Measurements from ENCODE around the gene TBCD. TPM values are rescaled to one million over a fixed set of nuclear protein-coding genes. Genes with fewer than 3 reads are reported as not detected.

Gene TBCD
- polyA plus RNA-seq, 1 donor from 2014 or later: 67.2 TPM

DNA sequence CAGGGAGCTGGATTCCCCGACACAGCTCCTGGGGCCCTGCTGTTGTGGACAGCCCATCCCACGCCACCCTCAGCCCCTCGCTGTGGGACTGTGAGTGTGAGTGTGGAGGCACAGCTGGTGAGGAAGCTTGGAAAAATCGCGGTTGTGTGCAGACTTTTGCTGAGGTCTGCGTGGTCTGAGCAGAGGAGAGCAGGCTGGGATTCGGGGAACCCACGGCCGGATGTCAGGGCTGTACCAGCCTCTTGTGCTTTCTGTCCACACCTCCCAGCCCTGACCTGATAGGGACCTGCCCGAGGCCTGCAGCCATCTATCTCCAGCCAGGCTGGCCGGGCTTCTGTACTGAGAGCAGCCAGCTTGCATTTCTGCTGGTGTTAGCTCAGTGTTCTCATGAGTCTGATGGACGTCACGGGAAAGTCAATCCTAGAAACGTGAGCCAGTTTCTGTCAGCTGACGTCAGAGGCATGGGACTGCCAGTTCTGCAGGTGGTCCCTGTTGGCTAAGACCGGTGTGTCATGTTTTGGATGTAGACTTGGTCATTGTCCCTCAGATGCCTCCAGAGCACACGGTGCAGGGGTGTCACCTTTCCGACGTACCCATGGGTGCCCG is 160.7 kb downstream of the TBCD start:
- no peaks in the 10 kb centered on the region for H3K9me3 ChIP-seq (ENCODE audit: low read length)
- H3F3A ChIP-seq (ENCODE audit: insufficient read depth, low read length, poor library complexity, severe bottlenecking): no peaks in the 10 kb centered on the region
- H2AFZ ChIP-seq (ENCODE audit: low read depth, low read length): no peak overlapping the region
- H3K36me3 ChIP-seq (ENCODE audit: insufficient read depth, low read length): no peaks in the 10 kb centered on the region
- no peak overlapping the region for H3K9ac ChIP-seq (ENCODE audit: low read length)
- no peak overlapping the region for H3K4me3 ChIP-seq (ENCODE audit: low read length)
- TF ChIP-seq, protein P1, sequence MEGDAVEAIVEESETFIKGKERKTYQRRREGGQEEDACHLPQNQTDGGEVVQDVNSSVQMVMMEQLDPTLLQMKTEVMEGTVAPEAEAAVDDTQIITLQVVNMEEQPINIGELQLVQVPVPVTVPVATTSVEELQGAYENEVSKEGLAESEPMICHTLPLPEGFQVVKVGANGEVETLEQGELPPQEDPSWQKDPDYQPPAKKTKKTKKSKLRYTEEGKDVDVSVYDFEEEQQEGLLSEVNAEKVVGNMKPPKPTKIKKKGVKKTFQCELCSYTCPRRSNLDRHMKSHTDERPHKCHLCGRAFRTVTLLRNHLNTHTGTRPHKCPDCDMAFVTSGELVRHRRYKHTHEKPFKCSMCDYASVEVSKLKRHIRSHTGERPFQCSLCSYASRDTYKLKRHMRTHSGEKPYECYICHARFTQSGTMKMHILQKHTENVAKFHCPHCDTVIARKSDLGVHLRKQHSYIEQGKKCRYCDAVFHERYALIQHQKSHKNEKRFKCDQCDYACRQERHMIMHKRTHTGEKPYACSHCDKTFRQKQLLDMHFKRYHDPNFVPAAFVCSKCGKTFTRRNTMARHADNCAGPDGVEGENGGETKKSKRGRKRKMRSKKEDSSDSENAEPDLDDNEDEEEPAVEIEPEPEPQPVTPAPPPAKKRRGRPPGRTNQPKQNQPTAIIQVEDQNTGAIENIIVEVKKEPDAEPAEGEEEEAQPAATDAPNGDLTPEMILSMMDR (IDR thresholded peaks at IDR 0.05; ENCODE audit: poor library complexity, severe bottlenecking): no peak
- no peak for TF ChIP-seq POLR2AphosphoS5 (IDR thresholded peaks at IDR 0.05)
- TF ChIP-seq EZH2 (IDR thresholded peaks at IDR 0.05; ENCODE audit: borderline replicate concordance, insufficient read depth, low read length, poor library complexity, severe bottlenecking): no peak
- no peak for TF ChIP-seq RAD21 (conservative IDR thresholded peaks at IDR 0.05)
- no peak for TF ChIP-seq EP300 (conservative IDR thresholded peaks at IDR 0.05; ENCODE audit: poor library complexity, severe bottlenecking)
- no peak for TF ChIP-seq MXI1 (conservative IDR thresholded peaks at IDR 0.05; ENCODE audit: poor library complexity, severe bottlenecking)
- TF ChIP-seq, protein P2, sequence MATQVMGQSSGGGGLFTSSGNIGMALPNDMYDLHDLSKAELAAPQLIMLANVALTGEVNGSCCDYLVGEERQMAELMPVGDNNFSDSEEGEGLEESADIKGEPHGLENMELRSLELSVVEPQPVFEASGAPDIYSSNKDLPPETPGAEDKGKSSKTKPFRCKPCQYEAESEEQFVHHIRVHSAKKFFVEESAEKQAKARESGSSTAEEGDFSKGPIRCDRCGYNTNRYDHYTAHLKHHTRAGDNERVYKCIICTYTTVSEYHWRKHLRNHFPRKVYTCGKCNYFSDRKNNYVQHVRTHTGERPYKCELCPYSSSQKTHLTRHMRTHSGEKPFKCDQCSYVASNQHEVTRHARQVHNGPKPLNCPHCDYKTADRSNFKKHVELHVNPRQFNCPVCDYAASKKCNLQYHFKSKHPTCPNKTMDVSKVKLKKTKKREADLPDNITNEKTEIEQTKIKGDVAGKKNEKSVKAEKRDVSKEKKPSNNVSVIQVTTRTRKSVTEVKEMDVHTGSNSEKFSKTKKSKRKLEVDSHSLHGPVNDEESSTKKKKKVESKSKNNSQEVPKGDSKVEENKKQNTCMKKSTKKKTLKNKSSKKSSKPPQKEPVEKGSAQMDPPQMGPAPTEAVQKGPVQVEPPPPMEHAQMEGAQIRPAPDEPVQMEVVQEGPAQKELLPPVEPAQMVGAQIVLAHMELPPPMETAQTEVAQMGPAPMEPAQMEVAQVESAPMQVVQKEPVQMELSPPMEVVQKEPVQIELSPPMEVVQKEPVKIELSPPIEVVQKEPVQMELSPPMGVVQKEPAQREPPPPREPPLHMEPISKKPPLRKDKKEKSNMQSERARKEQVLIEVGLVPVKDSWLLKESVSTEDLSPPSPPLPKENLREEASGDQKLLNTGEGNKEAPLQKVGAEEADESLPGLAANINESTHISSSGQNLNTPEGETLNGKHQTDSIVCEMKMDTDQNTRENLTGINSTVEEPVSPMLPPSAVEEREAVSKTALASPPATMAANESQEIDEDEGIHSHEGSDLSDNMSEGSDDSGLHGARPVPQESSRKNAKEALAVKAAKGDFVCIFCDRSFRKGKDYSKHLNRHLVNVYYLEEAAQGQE (IDR thresholded peaks at IDR 0.05; ENCODE audit: borderline replicate concordance): no peak
- no peak for TF ChIP-seq SMC3 (conservative IDR thresholded peaks at IDR 0.05; ENCODE audit: poor library complexity)
- no peak for TF ChIP-seq TAF1 (IDR thresholded peaks at IDR 0.05; ENCODE audit: low read depth)
- no peak overlapping the region for H3K4me2 ChIP-seq (ENCODE audit: low read length)
- H3K27me3 ChIP-seq (ENCODE audit: insufficient read depth, low read depth, low read length): no peaks in the 10 kb centered on the region
- H3K79me2 ChIP-seq (replicated peaks; ENCODE audit: insufficient read depth, low read length): no peaks in the 10 kb centered on the region
- no peaks in the 10 kb centered on the region for H3K9me2 ChIP-seq (ENCODE audit: insufficient read depth, low read length)
- H4K20me1 ChIP-seq (ENCODE audit: insufficient read depth): no peaks in the 10 kb centered on the region
- H3K27ac ChIP-seq (ENCODE audit: low read length): no peak overlapping the region

DNA sequence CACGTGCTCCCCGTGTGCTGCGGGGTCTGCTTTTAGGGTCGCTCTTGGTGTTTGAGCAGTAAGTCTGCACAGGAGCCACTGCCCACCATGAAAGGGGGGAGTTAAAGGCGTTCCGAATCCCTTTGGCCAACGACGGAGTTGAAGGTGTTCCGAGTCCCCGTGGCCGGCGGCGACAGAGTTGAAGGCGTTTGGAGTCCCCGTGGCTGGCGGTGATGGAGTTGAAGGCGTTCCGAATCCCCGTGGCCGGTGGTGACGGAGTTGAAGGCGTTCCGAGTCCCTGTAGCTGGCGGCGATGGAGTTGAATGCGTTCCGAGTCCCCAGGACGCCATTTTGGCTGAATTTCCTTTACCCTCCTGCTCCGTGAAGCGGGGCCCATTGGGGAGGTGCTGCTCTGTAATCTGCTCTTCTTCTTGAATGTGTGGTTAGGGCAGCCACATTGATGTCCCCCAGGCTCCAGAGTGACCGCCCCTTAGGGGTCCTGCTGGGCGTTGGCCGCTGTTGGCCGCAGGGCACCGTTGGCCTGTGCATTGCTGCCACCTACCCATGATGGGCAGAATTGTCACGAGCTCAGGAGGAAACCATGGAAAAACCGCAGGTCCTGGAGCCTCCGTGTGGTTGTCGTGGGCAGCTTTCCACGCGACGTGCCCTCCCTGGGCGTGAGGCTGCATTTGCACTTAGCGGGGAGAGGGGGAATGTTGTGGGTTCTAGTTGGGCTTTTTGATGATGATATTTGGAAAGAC is 161.6 kb downstream of the TBCD start:
- no peak for TF ChIP-seq SMC3 (conservative IDR thresholded peaks at IDR 0.05; ENCODE audit: poor library complexity)
- no peak for TF ChIP-seq EP300 (conservative IDR thresholded peaks at IDR 0.05; ENCODE audit: poor library complexity, severe bottlenecking)
- no peak for TF ChIP-seq POLR2AphosphoS5 (IDR thresholded peaks at IDR 0.05)
- TF ChIP-seq, protein P2 (IDR thresholded peaks at IDR 0.05; ENCODE audit: borderline replicate concordance): no peak
- no peak for TF ChIP-seq TAF1 (IDR thresholded peaks at IDR 0.05; ENCODE audit: low read depth)
- TF ChIP-seq EZH2 (IDR thresholded peaks at IDR 0.05; ENCODE audit: borderline replicate concordance, insufficient read depth, low read length, poor library complexity, severe bottlenecking): no peak
- TF ChIP-seq RAD21 (conservative IDR thresholded peaks at IDR 0.05): no peak
- TF ChIP-seq, protein P1 (IDR thresholded peaks at IDR 0.05; ENCODE audit: poor library complexity, severe bottlenecking): no peak
- TF ChIP-seq MXI1 (conservative IDR thresholded peaks at IDR 0.05; ENCODE audit: poor library complexity, severe bottlenecking): no peak
- Histone ChIP-seq H3K9me2 (ENCODE audit: insufficient read depth, low read length) (no peaks in the 10 kb centered on the region), H3K4me2 (ENCODE audit: low read length) (no peak overlapping the region), H3K9ac (ENCODE audit: low read length) (no peak overlapping the region), H3F3A (ENCODE audit: insufficient read depth, low read length, poor library complexity, severe bottlenecking) (no peaks in the 10 kb centered on the region), H3K27me3 (ENCODE audit: insufficient read depth, low read depth, low read length) (no peaks in the 10 kb centered on the region), H2AFZ (ENCODE audit: low read depth, low read length) (no peak overlapping the region), H3K36me3 (ENCODE audit: insufficient read depth, low read length) (no peaks in the 10 kb centered on the region), H3K9me3 (ENCODE audit: low read length) (no peaks in the 10 kb centered on the region), H3K27ac (ENCODE audit: low read length) (no peak overlapping the region), H4K20me1 (ENCODE audit: insufficient read depth) (no peaks in the 10 kb centered on the region), H3K4me3 (ENCODE audit: low read length) (no peak overlapping the region), H3K79me2 (replicated peaks; ENCODE audit: insufficient read depth, low read length) (no peaks in the 10 kb centered on the region)

Measured in neural cell (in vitro differentiated cells).